Calu3 (cell line): ENCODE measurements around the gene SPATA12. TPM values are rescaled to one million over a fixed set of nuclear protein-coding genes. Genes with fewer than 3 reads are reported as not detected.
A peak's percentile ranks its signal among the peaks of the same experiment; 100 is the strongest.

Experiments used
- BruUV-seq: library from RNA; stranded (reverse); fragments of 400-500 nt; replicated peaks from 2 replicates; lab custom pipeline; 2021; lab: Mats Ljungman, UMichigan
- CTCF ChIA-PET: fragments of 300-600 bp; sonication (Branson Sonifier 250); formaldehyde crosslinking; loops from one replicate; lab custom pipeline; 2022; ENCODE audit warnings: antibody characterized with exemption; lab: Charles Lee
- DNase-seq: peaks from one replicate; pipeline ENCODE4 v3.0.0; 2022
- H3K27ac Mint-ChIP-seq: one replicate; pipeline ENCODE4 v1.8.0; 2022; ENCODE audit warnings: mixed read lengths; ENCODE audit not compliant: unreplicated experiment
- H3K27me3 Mint-ChIP-seq: one replicate; pipeline ENCODE4 v1.8.0; 2022; ENCODE audit warnings: mixed read lengths; ENCODE audit not compliant: unreplicated experiment
- H3K36me3 Mint-ChIP-seq: one replicate; pipeline ENCODE4 v1.8.0; 2022; ENCODE audit warnings: mild to moderate bottlenecking, moderate library complexity, mixed read lengths; ENCODE audit not compliant: insufficient read depth, unreplicated experiment
- H3K4me1 Mint-ChIP-seq: one replicate; pipeline ENCODE4 v1.8.0; 2022; ENCODE audit warnings: mild to moderate bottlenecking, low read depth, mixed read lengths; ENCODE audit not compliant: unreplicated experiment
- H3K4me3 Mint-ChIP-seq: one replicate; pipeline ENCODE4 v1.8.0; 2022; ENCODE audit warnings: mild to moderate bottlenecking, low read depth, moderate library complexity, mixed read lengths; ENCODE audit not compliant: unreplicated experiment
- H3K9me3 Mint-ChIP-seq: one replicate; pipeline ENCODE4 v1.8.0; 2022; ENCODE audit warnings: low read depth, mixed read lengths; ENCODE audit not compliant: unreplicated experiment
- intact Hi-C: fragments of 100-400 bp; cut with micrococcal nuclease; formaldehyde crosslinking; loops from one replicate; pipeline ENCODE4 v1.10.0; 2022; ENCODE audit not compliant: unreplicated experiment
- total RNA-seq: library from RNA; stranded (reverse); gene quantifications from 2 replicates; pipeline ENCODE4 v1.2.3, GENCODE V29; 2022
- TF ChIP-seq, protein P1 (sequence below): fragments of 200-600 bp; IDR thresholded peaks from one replicate; pipeline ENCODE4 v1.8.0; 2022; ENCODE audit warnings: antibody characterized with exemption; ENCODE audit not compliant: unreplicated experiment

The SPATA12 gene
- total RNA-seq, 1 experiment from 2014 or later: 0.47 TPM

DNA sequence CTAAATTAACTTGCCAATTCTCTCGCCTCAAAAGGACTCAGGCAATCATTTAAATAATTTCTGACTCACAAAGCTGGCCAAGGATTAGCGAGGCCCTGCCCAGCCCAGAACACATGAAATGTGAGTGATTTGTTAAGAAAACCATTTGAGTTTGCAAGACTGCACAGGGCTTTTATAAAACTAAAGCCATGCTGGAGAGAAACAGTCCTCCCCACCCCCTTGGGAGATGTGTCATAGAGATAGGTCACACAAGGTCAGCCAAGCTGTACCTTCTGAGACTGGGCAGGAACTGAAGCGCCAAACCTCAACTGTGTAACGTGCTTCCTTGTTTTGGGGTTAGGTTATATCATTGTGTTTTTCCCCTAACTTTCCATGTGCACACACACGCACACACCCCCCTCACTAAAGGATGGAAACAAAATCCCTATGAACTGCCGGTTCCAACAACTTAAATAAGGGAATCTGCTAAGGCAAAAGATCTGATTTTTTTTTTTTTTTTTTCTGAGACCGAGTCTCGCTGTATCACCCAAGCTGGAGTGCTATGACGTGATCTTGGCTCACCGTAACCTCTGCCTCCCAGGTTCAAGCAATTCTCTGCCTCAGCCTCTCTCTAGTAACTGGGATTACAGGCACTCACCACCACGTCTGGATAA is 8.1 kb downstream of the SPATA12 start:
- TF ChIP-seq, protein P1, sequence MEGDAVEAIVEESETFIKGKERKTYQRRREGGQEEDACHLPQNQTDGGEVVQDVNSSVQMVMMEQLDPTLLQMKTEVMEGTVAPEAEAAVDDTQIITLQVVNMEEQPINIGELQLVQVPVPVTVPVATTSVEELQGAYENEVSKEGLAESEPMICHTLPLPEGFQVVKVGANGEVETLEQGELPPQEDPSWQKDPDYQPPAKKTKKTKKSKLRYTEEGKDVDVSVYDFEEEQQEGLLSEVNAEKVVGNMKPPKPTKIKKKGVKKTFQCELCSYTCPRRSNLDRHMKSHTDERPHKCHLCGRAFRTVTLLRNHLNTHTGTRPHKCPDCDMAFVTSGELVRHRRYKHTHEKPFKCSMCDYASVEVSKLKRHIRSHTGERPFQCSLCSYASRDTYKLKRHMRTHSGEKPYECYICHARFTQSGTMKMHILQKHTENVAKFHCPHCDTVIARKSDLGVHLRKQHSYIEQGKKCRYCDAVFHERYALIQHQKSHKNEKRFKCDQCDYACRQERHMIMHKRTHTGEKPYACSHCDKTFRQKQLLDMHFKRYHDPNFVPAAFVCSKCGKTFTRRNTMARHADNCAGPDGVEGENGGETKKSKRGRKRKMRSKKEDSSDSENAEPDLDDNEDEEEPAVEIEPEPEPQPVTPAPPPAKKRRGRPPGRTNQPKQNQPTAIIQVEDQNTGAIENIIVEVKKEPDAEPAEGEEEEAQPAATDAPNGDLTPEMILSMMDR: no peak
- no peaks in the 10 kb centered on the region for H3K9me3 Mint-ChIP-seq
- H3K36me3 Mint-ChIP-seq: peaks cover 4% of the 10 kb centered on the region
- peak overlapping the region; percentile 78 for H3K27ac Mint-ChIP-seq
- H3K27me3 Mint-ChIP-seq: no peaks in the 10 kb centered on the region
- H3K4me1 Mint-ChIP-seq: peaks cover 26% of the 10 kb centered on the region
- no TSS peak for BruUV-seq
- intact Hi-C loops: loop anchor here (2.0 to 10.0 kb wide), 2 partner anchors 62 to 364 kb away; no protein-coding TSS in a partner anchor
- peak overlapping the region; percentile 36 for H3K4me3 Mint-ChIP-seq
- peak; percentile 70 for DNase-seq
- CTCF ChIA-PET: interaction anchor here (0.7 to 1.0 kb wide), 2 partner anchors 73 to 955 kb away, joined by 3 to 6 read pairs; no protein-coding TSS in a partner anchor

DNA sequence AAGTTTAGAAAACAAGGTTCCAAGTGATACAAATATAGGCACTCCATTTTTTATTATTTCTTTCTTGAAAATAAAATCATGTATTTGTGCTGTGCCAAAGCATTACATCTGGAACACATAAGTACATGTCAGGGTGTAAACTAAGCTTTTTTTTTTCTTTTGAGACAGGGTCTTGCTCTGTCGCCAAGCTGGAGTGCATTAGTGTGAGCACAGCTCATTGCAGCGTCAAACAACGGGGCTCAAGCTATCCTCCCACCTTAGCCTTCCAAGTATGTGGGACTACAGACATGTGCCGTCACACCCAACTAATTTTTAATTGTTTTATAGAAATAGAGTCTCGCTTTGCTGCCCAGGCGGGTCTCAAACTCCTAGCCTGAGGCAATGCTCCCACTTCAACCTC is 9.0 kb downstream of the SPATA12 start:
- Mint-ChIP-seq H3K9me3 (no peaks in the 10 kb centered on the region), H3K4me1 (peaks cover 25% of the 10 kb centered on the region), H3K4me3 (peak overlapping the region; percentile 36), H3K27ac (peak overlapping the region; percentile 78), H3K27me3 (no peaks in the 10 kb centered on the region), H3K36me3 (peaks cover 4% of the 10 kb centered on the region)
- no TSS peak for BruUV-seq
- no peak for DNase-seq
- intact Hi-C loops: loop anchor here (2.0 to 10.0 kb wide), 2 partner anchors 63 to 365 kb away; no protein-coding TSS in a partner anchor
- TF ChIP-seq, protein P1: no peak
- CTCF ChIA-PET: no interaction called here

DNA sequence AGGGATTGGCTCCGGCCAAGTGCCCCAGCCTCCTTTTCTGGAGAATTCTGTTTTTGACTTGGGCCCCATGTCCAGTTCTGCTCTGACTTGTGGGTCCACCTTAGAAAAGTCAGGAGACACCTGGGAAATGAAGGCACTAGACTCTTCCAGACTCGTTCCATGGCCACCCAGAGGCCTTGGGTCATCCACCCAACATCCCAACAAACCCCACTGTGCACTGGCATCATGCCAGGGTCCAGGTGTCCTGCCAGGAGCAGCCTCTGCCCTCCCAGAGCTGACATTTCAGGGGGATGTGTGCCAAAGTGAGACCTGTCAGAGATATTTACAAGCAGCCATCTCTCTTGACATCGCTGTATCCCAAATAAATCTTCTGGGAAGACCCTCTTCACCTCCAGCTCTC is 13.2 kb downstream of the SPATA12 start:
- no TSS peak for BruUV-seq
- TF ChIP-seq, protein P1: no peak
- no peaks in the 10 kb centered on the region for H3K27me3 Mint-ChIP-seq
- no peak overlapping the region for H3K27ac Mint-ChIP-seq
- H3K4me3 Mint-ChIP-seq: no peak overlapping the region
- no peaks in the 10 kb centered on the region for H3K9me3 Mint-ChIP-seq
- H3K36me3 Mint-ChIP-seq: peaks cover 29% of the 10 kb centered on the region
- H3K4me1 Mint-ChIP-seq: peaks cover 37% of the 10 kb centered on the region
- DNase-seq: no peak
- intact Hi-C loops: no loop called here
- CTCF ChIA-PET: no interaction called here

DNA sequence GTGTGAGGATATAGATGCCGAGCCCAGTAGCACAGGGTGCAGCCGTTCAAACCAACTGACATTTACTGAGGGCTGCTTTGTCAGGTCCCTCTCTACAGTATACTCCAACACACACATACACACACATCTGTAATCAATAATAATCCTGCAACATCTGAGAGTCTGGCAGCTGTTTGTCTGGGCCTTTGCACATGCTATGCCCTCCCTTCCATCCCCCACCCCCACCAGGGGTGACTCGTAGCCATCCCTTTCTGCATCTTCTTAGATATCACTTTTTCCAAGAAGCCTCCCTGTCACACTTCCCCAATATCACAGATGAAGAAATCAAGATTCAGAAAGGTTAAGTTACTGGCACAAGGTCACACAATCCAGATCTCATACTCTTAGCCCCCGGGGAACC is 13.7 kb downstream of the SPATA12 start:
- CTCF ChIA-PET: no interaction called here
- intact Hi-C loops: no loop called here
- DNase-seq: no peak
- peaks cover 35% of the 10 kb centered on the region for H3K36me3 Mint-ChIP-seq
- no peak overlapping the region for H3K4me3 Mint-ChIP-seq
- H3K27me3 Mint-ChIP-seq: no peaks in the 10 kb centered on the region
- no peaks in the 10 kb centered on the region for H3K9me3 Mint-ChIP-seq
- no TSS peak for BruUV-seq
- H3K4me1 Mint-ChIP-seq: peaks cover 32% of the 10 kb centered on the region
- TF ChIP-seq, protein P1: no peak
- H3K27ac Mint-ChIP-seq: no peak overlapping the region
